Skeletal muscle cell (primary cell): Measurements from ENCODE around the gene NEUROD4.

Source experiments
- DNase-seq: peaks from one replicate; pipeline ENCODE4 v3.0.0-alpha.2; 2010; ENCODE audit warnings: low read depth
- H3K4me3 ChIP-seq: 2 replicates; pipeline ENCODE4 v1.5.1; 2011; ENCODE audit warnings: low read depth, mild to moderate bottlenecking, control low read depth, low read length, moderate library complexity

Gene NEUROD4

DNA sequence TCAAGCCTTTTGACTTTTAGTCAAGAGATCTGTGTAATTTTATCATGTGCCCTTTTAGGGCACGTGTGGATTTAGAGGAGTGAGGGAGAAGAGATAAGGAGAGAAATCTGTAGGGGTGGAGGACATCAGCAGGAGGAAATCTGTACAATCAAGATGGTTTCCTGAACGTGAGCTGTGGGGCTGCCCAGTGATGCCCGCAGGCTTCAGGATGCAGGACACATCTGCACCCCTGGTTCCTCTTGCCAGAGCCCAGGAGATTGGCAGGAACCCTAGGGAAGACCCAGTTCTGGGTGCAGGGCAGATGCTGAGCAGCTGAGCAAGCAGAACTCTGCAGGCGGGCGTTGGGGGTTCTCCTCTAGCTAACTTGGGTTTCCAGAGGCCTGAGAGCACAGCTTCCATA, 23.6 kb upstream of the NEUROD4 start:
- no peak for DNase-seq

DNA sequence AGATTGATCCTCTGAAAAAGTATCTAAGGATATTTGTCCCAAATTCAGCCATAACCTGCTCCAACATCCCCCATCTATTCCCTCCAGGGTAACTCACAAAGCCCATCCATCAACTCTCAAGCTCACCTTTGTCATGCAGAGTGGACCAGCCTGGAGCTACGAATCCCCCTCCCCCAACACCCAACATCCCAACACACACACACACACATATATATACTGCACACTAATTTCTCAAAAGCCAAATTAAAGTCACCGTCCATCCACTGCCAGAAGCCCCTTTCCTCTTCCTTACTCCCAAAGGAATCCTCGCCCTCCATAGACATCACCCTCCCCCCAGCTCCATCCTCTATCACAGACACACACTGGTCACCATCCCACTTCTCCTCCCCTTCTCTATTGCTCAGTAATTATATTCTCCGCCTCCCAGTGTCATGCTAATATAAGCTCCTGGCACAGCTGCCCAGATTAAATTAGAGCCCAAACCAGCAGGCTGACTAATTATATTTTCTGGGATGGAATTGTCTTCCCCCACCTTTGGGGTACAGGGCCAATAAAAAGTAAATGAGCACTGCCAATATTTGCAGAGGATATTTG, 21.7 kb upstream of the NEUROD4 start:
- DNase-seq, result no peak
- H3K4me3 ChIP-seq, result no peak overlapping the region

More for the DNA sequence above, 23.6 kb upstream of the NEUROD4 start:
- H3K4me3 ChIP-seq, result no peak overlapping the region

DNA sequence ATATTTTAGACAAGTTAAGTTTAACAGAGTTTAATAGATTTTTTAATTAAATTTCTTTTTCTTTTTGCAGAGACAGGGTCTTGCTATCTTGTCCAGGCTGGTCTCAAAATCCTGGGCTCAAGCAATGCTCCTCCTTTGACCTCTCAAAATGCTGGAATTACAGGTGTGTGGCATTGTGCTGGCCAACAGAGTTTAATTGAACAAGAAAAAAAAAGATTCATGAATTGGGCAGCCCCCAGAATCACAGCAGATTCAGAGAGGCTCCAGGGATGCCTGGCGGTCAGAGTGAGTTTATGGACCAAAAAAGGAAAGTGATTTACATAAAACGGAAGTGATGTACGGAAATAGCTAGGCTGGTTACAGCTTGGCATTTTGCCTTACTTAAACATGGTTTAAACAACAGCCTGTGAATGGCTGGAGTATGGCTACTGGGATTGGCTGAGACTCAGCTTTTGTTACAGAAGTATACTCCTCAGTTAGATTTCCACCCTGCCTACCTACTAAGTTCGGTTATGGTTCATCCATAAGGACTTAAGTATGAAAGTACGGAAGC, 20.7 kb upstream of the NEUROD4 start:
- no peak overlapping the region for H3K4me3 ChIP-seq

DNA sequence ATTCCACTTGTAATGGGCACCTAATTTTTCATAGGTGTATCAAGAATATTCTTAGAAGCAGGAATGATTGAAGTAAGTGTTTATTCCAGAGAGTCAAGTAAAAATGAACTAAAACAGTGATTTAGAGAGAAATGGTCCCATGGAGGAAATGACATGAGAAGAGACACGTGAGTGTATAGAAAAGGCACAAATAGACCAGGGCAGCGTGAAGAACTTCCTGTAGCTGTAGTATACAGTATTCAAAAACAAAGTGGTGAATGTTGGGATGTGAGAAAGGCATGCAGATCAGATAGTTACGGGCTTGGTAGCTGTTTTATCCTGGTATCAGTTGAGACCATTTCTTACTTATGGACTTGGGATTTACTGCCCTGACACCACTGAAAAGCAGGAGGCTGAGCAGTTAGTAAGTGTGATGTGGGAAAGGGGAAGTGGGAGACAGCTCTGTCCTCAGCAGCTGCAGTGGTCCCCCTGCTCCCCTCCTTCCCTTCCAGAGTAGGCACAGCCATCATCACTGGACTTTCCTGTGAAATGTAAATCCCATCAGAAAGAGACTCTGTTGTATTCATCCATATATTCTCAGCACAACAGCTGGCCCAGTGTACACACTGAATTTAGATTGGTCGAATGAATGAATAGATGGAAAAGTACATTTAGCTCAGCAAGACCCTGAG, 18.4 kb upstream of the NEUROD4 start:
- H3K4me3 ChIP-seq, result no peak overlapping the region
- no peak for DNase-seq

More for the DNA sequence above, 20.7 kb upstream of the NEUROD4 start:
- no peak for DNase-seq

DNA sequence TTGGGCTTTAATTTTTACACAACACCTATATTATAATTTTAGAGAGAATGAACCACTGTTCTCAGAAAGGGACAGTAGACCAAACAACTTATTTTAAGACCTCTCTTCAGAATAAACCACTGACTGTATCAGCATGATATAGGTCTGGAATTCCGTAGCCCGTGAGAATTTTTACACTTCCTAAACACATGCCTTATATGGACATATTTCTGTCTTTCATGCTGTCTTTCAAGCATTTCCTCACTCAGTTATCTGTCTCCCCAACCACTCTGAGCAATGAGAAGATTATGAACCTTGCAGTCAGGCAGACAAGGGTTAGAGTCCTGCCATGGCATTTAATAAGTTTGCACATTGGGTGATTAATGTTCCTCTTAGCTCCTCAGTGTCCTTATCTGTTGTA, 17.4 kb upstream of the NEUROD4 start:
- no peak overlapping the region for H3K4me3 ChIP-seq
- no peak for DNase-seq

DNA sequence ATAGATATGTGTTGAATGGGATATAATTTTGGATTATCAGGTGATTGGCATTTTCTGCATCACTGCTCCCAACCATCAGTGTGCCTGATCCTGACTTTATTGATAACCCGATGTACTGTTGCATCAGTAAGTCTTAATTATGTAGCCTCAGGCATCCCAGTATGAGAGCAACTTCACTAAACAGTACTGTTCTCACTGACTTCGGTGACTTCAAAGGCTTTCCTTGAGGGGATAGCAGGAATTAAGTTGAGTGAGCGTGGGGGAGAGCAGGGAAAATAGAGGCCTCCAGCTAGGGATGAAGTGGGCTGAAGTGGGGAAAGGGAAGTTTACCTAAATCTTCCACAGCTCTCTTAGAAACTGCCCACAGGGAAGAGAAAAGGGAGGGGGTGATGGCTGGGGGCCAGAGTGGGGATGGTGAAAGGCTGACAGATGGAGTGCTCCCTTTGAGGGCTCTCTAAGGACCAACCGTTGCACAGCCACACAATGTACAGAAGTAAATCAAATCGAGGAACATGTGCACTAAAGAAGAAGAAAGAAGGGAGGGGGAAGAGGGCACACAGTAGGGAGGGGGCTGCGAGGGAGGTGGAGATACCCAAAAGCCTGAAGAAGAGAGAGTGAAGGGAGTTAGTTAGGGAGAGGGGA, 10.7 kb upstream of the NEUROD4 start:
- DNase-seq, result no peak
- no peak overlapping the region for H3K4me3 ChIP-seq

DNA sequence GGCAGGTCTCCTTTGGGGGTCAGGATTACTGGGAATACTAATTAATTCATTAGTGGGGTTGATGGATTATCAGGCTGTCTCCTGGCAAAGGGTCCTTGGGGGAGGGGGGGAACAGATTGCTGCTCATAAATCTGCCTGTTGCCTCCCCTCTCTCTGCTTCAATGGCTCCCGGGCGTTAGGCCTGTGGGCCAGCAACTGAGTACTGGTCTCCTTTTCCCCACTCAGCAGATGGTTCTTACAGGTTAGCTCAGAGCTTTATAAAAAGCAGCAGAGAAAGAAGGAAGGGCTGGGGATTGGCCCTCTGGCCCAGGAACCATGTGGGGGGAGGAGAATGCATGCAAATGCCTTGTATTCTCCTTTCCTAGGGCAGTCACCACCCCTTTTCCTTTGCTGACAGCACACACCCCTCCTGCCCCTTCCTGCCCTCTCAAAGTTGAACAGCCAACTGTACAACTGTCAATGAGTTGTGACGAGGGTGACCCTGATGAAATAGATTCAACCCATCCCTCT, 2.3 kb upstream of the NEUROD4 start:
- DNase-seq, result no peak

DNA sequence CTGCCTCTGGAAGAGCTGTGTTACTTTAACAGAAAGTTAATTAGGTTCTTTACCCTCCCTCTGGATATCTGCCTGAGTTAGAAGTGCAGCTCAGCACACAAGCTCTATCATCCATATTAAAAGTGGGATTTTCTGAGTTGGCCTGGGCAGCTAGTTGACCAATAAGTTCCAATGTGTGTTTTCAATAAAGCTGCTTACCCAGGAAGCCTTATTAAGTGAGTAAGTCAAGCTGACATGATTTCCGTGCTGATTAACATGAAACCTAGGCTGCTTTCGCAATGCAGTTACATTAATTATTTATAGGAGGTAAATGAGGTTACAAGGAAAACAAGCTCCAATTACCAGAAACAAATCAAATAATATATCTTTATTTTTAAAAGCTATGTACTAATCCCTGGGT, 4.8 kb downstream of the NEUROD4 start:
- H3K4me3 ChIP-seq, result no peak overlapping the region
- no peak for DNase-seq

More for the DNA sequence above, 2.3 kb upstream of the NEUROD4 start:
- H3K4me3 ChIP-seq, result no peak overlapping the region

DNA sequence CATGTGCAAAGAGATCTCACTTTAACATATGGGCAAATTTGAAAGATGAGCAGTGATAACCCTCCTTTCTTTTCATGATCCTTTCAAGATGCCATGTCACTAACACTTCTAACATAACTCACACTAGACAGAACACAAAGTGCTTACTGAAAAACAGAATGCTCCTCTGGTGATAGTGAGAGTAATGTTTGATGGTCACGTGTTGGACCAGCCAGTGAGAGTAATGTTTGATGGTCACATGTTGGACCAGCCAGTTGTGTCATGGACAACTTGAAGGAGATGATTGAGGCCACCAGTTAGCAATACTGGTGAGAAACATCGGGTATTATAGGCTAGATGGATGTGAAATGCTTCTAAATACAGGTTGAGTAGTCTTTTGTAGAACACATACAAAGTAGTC, 5.7 kb downstream of the NEUROD4 start:
- no peak for DNase-seq
- H3K4me3 ChIP-seq, result no peak overlapping the region

DNA sequence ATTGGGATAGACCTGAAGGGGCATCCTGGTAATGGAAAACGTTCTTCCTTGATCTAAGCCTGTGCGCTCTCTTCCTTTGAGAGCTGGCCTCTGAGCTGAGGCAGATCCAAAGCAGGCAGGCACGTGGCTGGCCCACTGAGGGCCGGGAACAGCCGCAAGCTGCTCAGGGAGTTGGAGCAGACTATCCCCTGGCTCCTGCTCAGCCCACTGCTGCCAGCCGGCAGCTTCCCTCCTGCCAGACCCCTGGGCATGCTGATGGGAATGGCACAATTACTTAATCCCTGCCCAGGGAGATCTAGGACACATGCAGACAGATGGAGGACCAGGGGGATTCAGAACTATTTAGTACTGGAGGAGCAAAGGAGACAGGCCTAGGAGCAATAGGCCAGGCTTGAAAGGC, 14.4 kb downstream of the NEUROD4 start:
- H3K4me3 ChIP-seq, result no peak overlapping the region
- no peak for DNase-seq

DNA sequence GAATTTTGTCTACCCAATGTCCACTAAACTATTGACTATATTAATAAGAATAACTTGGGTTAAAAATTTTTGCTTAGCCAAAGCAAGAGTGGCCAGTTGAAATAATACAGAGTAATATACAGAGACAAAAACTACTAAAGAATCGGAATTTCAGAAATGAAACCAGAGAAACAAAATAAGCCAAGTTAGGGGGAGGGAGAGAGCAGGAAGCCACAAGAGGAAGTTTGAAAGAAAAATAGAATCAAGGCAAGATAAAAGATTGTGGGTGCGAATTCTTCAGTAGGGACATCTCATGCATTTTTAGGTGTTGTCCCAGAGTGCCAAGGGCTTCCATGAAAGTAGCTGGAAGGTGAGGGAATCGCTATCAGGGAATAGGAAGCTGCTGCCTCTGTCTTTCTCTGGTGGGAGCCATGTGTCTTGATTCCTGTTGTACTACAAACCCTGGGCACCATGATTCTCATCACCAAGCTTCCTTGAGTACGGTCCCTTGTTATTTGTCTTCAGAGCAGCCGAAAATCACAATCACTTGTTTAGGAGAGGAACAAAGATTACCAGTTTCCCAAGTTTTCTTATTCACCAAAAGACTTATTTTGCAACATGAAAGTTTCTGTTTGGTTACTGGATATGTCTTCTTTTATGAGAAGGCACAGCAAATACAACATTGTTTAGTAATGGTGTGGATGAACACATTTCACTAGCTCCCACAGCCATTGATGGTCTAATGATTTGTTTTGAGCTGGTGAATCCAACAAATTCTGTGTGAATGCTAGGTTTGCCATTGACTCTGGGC, 16.7 kb downstream of the NEUROD4 start:
- H3K4me3 ChIP-seq, result no peak overlapping the region
- no peak for DNase-seq

DNA sequence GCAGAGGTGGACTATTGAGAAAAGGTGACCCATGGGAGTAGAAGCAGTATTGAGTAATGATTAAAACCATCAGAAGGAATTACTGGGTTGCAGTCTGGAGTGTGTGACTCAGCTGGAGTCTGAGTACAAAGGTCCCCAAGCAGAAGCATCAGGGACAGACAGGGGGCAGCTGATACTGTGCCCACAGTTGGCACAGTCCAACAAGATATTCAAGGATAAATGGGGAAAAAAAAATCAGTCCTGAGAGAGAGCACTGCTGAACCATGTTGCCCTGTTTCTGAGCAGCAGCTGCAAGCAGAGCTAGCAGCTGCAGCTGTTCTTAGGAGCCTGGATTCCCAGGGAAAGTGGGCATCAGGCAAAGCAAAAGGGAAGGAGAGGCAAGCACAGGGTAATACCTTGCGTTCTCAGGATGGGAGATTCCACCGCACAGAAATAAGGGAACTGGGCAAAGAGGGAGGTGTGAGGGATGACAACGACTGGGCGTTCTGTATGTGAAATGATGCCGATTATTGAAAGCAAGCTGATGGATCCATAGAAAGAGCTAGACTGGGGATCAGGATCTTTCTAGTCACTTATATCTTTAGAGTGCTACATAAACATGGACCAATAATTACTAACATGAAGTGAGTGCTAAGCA, 17.7 kb downstream of the NEUROD4 start:
- H3K4me3 ChIP-seq, result no peak overlapping the region
- no peak for DNase-seq

DNA sequence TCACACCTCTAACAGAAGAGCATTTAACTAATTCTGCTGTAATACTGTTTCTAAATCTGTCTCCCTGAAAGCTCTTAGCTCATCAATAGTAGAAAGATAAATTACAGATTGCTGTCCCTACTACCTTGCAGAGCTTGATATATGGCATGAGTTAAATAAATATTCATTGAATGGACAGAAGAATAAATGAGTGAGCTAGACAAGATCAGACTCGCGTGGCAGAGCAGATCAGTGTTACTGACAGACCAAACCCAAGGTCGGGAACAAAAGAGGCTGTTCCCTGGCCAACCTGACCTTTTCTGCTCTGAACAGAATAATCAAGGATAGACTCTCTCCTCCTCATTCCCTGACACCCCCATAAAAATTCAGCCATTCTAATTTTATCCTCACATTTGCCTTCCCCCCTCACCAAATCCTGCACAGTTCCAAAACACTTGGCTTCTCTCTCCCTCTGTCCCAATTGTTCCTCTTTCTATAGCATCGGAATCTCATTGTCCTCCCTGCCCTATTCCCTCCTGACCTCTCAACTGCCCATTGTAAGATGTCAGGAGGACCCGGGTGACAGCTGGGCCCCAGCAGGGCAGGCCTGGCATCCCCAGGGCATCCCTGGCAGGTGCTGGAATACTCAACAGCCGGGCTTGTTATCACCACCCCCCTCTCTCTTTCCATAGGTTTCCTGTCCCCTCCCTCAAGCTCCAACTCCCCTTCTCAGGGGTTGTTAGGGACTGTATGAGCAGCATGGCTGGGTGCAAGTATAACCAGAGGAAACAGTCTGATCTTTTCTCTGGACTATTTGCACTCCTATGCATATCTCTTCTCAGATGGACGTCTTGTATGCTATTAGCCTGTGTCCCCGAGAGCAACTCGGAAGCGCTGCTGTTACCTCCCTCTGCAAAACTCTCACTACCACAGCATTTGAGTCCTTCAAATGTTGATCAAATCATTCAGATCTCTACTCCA, 19.9 kb downstream of the NEUROD4 start:
- H3K4me3 ChIP-seq, result no peak overlapping the region
- no peak for DNase-seq

DNA sequence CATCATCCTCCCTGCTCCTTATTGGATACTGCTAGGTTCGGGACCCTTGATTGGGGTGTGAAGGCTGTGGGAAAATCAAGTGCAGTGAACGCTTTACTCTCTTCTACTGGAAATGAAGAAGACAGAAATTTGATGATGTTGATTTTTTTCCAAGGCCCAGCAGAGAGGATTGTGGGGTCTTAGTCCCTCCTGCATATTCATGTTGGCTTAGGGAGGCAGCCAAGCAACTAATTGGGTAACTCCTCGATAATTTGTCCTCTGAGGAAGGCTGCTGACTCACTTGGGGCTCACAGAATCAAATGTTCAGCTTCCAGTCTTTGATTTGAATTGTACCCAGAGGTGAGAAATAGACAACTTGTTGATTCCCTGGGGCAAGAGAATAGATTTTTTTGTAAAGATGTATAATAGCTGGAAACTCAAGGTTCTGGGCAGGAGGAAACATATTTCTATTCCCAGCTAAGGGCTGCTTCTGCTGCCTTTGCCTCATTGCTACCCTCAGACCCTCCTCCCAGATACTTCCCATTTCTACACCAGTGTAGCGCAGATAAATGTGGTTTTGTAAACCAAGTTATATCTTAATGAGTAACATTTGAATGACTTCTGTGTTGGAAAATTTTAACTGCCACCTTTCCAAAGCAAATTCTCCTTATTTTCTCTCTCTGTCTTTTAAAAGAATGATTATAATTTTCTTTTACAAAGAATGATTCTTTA, 21.7 kb downstream of the NEUROD4 start:
- no peak for DNase-seq
- no peak overlapping the region for H3K4me3 ChIP-seq

DNA sequence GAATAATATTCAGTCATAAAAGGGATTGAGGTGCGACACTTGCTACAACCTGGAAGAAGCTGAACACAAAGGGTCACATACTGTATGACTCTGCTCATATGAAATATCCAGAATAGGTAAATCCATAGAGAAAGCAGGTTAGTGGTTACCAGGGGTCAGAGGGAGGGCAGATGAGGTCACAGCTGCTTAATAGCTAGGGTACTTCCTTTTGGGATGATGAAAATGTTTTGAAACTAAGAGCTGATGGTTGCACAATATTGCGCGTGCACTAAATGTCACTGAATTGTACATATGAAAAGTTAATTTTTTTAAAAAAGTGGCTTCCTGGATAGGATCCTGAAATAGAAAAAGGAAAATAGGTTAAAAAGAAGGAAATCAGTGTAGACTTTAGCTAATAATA, 23.8 kb downstream of the NEUROD4 start:
- DNase-seq, result no peak
- H3K4me3 ChIP-seq, result no peak overlapping the region

DNA sequence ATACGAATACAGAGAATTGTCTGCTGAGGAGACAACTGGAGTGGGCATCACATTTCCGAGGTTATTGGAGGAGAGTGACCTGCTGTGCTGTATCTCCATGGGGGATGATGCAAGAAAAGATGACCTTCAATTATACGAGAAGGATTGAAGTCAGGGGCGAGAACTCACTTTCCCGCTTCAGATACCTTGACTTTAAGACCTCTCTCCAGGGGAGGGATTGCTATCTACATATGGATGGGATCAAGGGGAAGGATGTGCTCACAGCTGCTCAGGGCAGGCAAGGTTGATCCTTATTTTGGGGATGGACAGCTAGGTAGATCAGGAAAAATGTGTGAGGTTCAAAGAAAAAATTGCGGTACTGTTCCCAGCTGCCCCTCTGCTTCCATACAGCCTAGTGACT, 24.4 kb downstream of the NEUROD4 start:
- no peak overlapping the region for H3K4me3 ChIP-seq
- DNase-seq, result no peak

DNA sequence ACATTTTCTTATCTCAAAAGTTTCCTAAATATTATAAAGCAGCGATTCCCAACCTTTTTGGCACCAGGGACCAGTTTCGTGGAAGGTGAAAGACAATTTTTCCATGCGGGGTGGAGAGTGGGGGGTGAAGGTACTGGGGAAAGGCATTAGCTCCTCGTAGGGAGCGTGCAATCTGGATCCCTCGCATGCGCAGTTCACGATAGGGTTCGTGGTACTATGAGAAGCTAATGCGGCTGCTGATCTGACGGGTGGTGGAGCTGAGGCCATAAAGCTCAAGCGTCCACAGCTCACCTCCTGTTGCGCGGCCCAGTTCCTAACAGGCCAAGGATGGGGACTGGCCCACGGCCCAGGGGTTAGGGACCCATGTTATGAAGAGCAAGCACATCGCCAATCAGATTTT, 29.9 kb downstream of the NEUROD4 start:
- no peak for DNase-seq
- no peak overlapping the region for H3K4me3 ChIP-seq
